NCI-H1930 (cell line): ENCODE measurements around the gene THAP12.

Experiments
- DNase-seq, 2 experiments: peaks; one replicate each; lab custom pipeline; 2025; lab: John Stamatoyannopoulos, UW

THAP12 gene

GRCh38 chr11:76303399-76303798, 77.5 kb downstream of the THAP12 start:
- DNase-seq, result no peak

GRCh38 chr11:76302996-76303395, 77.9 kb downstream of the THAP12 start:
- DNase-seq, result no peak
